ENCODE data around the gene ZFYVE1.
"Not testable (repeated sequence)": the region's sequence is repeated elsewhere in the genome, so short reads cannot be mapped to it uniquely, and the experiment has no call there.

Gene ZFYVE1

GRCh38 chr14:72999316-72999715 lies 27.6 kb downstream of the ZFYVE1 start:
- DNase-seq = no peak

GRCh38 chr14:72998252-72998903 lies 28.5 kb downstream of the ZFYVE1 start:
- DNase-seq = no peak

- no peak for DNase-seq
Measured at GRCh38 chr14:72996916-72997315, 30.0 kb downstream of the ZFYVE1 start.

- DNase-seq = no peak
Measured at GRCh38 chr14:72990171-72990570, 36.7 kb downstream of the ZFYVE1 start.

DNA sequence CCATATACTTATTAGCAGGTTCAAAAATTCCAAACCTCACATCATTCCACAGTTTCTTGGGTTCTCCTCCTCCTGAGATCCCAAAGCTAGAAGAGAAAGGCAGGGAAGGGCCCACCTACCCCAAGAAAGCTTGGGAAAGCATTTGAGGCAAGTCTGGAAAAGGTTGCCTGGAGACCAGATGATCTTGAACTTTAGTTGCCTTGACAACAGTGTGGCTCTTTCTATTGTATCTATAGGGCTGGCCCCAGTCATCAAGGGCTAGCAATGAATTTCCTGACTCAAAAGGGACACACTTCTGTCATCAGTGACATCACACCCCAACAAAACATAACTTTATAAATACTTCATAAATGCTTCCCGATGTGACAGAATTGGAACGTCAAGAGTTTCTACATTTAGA lies 40.0 kb downstream of the ZFYVE1 start:
- no peak for DNase-seq

GRCh38 chr14:72986214-72986613 lies 40.7 kb downstream of the ZFYVE1 start:
- no peak for DNase-seq

GRCh38 chr14:72982146-72982708 lies 44.7 kb downstream of the ZFYVE1 start:
- no peak for DNase-seq

- DNase-seq = no peak
Measured at GRCh38 chr14:72980863-72981262, 46.0 kb downstream of the ZFYVE1 start.

DNA sequence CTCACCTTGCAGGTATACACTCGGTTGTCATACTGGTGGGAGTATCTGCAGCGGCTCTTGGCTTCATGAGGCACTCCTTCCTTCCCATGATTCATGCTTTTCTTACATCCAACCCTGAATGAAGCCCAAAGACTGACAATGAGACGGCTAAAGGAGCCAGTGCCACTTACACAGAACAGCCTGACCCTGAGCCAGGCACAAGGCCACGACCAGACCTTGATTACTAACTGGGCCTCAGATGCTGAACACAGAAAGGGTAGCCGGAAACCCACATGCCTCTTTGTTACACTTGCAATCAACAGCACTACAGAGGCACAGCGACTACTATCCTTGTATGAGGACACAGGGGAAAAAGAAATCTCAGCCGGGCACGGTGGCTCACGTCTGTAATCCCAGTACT lies 48.0 kb downstream of the ZFYVE1 start:
- no peak for DNase-seq

DNA sequence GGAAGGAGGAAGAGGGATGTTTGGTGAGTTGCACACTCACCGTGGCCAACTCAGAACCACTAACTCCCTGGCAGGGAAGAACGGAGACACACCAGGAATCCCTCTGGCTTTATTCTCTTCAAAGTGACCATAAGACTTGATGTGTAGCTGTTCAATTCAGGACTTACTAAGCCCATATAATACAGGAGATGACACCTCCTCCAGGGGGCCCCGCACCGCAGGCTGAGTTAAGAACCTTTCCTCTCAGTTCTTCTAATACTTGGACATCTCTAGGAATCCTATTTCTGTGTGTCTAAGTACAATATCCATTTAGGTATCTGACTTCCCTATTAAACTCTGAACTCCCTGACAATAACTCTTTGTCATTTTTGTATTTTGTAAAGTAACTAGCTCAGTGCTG lies 51.1 kb downstream of the ZFYVE1 start:
- no peak for DNase-seq

GRCh38 chr14:72974661-72975060 lies 52.2 kb downstream of the ZFYVE1 start:
- DNase-seq = no peak

- DNase-seq = no peak
Measured at GRCh38 chr14:72970824-72971434, 56.0 kb downstream of the ZFYVE1 start.

DNA sequence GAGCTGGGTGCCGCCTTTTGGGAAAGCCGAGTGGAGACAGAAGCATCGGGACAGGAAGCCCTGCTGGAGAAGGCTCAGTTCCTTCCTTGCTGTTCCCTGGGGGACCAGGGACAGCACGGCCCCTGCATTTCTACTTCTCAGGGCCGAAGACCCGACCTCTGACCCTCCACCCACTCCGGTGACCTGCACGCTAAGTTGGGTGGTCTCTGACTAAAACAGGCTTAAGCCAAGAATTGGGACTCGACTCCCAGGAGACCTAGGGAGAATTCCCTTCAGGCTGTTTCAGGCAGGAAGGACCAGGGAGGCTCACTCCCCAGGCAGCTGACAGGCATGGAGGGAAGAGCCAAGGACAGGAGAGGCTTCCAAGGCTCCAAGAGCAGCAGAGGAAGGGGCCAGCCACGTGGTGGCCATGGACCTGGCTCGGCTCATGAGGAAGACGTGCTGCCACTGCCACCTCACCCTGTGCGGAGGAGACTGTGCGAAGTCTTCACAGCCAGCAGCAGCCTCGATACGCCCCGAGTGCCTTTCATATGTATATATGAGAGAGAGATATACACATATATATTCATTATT lies 56.8 kb downstream of the ZFYVE1 start:
- no peak for DNase-seq

GRCh38 chr14:72968316-72968715 lies 58.6 kb downstream of the ZFYVE1 start:
- DNase-seq = no peak

DNA sequence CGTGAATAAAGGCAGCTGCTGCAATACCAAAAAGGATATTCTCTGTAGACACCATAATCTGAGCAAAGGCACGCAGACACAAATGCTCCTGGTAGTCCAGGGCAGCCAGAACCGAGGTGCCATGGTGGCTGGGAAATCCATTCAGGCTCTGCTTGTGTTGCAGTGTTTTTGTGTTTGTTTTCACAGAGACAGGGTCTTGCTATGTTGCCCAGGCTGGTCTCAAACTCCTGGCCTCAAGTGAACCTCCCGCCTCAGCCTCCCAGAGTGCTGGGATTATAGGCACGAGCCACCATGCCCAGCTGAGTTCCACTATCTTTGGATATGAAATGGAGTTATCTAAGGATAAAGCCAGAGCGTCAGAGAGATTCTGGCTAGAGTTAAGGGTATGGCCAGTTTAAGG lies 60.9 kb downstream of the ZFYVE1 start:
- DNase-seq = no peak

DNA sequence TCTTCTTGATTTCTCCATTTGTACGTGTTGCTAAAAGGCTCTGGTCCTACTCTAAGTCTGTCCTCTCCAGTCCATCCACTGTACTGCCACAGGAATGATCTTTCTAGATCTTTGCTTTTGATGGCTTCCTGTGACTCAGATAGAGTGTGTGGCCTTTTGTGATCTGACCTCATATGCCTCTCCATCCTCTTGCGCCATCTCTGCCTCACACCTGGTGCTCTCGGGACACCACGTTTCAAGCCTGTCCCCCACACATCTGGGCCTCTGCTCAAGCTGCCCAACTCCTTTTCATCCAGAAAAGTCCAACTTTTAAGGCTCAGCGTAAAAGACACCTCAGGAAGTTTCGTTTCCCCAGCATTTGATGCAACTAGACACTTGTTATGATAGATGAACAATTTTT lies 61.7 kb downstream of the ZFYVE1 start:
- no peak for DNase-seq

DNA sequence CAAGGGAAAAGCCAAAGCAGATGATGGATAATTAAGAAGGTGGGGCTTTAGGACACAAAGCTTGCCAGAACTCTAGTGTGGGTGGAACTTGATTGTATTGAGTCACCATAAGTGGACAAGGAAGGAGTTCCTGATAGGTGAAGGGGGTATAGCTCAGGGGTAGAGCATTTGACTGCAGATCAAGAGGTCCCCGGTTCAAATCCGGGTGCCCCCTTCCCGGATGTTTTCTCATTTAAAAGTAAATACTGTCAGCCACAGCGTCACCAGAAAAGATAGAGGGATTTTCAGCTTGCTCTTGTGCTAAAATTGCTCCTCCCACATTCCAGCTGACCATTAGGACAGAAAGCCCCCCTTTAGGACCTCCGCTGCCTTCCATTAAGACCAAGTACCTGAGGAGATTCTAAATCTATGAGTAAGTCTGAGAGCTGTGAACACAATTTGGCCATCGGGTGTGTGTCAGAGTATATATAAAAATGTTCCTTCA lies 64.0 kb downstream of the ZFYVE1 start:
- DNase-seq = no peak

DNA sequence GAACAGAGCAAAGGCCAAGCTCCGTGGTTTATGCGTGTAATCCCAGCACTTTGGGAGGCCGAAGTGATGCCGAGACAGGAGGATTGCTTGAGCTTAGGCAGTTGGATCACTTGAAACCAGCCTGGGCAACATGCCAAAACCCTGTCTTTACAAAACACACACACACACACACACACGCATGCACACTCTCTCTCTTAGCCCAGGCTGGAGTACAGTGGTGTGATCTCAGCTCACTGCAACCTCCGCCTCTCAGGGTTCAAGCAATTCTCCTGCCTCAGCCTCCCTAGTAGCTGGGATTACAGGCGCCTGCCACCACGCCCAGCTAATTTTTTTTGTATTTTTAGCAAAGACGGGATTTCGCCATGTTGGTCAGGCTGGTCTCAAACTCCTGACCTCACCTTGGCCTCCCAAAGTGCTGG lies 64.6 kb downstream of the ZFYVE1 start:
- not testable (repeated sequence) for DNase-seq

DNA sequence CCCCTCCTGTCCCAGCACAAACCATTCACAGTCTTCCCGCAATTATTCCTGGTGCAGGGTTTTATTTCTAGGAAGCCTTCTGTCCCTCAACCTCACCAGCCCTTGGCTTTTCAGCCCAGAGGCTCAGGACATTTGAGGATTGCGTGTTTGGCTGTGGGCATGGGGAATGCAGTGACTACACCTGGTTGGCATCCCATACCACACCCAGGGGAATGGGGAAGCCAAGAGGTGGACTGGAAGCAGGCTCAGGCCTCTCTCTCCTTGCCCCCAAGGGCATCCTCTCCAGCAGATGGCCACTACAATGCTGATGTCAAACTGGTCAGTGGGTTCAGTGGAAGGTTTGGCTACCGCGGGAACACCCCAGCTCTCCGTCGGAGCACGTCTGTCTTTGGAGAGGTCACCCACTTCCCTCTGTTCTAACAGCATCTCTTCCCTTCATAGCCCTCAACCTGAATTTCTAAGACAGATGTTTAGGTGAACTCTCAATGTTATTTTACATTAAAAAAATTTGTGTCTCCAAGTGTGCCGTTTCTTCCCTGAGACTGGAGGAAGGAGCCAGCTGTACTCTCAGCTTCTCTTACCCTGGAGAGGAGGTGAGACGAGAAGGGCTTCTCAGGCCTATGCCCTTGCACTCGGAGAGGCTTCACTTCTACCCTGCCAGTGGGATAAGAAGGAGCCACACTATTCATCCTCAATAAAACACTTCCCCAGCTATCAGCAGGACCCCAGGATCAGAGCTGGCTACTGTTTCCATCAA lies 65.1 kb downstream of the ZFYVE1 start:
- no peak for DNase-seq

GRCh38 chr14:72961016-72961415 lies 65.9 kb downstream of the ZFYVE1 start:
- DNase-seq = not testable (repeated sequence)

- no peak for DNase-seq
Measured at GRCh38 chr14:72958548-72958947, 68.4 kb downstream of the ZFYVE1 start.

- no peak for DNase-seq
Measured at GRCh38 chr14:72957213-72957612, 69.7 kb downstream of the ZFYVE1 start.

GRCh38 chr14:72956741-72957140 lies 70.2 kb downstream of the ZFYVE1 start:
- not testable (repeated sequence) for DNase-seq

Measured in NCI-H187 treated with DMSO at 0.1 percent for 48 hours (cell line).